GM21515 (cell line): ENCODE measurements around the gene ADAMTS19.

ENCODE experiments used
- ATAC-seq: cut with Tn5 transposase; IDR thresholded peaks from one replicate; pipeline ENCODE4 v1.9.1; 2021; ENCODE audit not compliant: unreplicated experiment

Gene ADAMTS19

DNA sequence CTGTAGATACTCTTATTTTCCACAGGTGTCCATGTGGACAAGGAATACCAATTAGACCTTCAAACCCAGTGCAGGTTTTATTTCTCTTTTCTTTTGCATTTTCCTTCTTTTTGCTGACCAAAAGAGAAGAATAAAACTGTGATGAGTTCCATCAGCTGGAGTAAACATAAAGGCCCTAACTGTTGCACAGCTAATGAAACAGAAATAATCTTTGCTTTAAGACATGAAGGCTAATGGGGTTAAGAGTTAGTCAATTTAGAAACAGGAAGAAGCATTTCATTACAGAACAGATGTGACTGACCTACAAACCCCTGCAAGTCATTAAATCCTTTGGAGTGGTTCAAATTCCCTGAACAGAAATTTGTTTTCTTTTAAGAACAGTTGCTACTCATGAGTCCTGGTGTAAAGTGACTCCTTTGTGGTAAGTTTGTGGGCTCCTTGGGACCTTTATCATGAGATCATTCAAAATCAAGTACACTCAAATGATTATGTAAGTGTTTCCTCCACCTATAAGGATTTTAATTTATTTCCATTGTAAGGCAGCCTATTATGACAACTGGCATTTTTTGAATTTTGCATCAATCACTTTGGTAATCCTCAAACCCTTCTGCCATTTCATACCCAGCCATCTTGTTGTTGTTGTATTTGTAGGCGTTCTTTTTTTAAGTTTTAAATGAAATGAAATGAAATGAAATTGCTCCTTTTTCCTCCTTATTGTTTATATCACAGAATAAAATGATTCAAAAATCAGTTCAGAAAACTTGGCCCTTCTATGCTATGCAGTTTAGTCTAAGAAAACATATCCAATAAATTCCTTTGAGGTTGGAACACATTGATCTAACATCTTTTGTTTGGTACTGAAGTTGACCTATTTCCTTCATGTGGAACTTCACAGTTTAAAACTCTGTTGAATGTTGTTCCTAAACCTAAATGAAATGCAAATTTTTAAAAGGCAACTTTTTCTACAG is 289.1 kb downstream of the ADAMTS19 start:
- no peak for ATAC-seq

DNA sequence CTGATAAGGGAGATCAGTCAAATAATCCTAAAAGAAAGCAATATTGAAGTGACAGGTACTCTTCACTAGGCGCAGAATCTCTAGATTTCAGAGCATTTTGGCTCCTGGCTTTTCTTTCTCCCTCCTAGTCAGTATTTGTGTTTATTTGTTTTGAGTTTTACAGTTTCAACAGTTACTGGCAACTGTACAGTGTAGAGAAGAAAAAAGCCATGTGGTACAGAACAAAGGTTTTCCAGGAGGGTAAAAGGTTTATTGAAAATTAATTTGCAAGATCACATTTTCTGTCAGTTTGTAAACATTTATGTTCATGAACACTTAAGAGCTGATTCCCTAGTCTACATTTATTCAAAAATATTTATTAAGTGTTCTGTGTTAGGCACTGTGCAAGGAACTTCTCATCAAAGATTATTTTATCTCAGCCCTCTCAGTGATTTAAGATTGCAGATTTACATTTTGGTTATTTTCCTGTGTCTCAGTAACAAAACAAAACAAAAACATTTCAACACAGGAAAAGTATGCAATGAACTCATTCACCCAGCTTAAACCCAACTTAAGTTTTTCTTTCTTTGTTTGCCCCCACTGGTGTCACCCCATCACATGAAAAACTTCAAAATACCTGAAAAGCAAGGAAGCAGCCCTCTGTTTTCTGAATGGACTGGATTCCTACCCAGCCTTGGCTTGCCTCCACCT is 300.7 kb downstream of the ADAMTS19 start:
- no peak for ATAC-seq

DNA sequence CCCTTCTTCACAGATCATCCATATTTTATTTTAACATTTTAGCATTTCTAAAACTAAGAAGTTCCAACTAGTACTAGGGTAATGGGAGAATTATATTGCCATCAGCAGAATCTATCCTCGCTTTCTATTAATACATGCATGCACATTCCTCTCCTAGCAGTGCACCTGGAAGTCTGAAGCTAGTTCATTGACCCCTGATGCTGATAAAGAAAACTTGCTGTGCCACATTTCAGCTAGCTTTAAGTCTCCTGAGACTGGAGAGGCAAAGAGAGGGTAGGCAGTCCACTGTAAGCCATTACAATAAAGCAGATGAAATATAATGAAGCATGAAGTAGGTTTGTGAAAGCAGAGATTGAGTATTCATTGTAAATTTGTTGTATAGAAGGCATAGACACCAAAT is 303.6 kb downstream of the ADAMTS19 start:
- ATAC-seq = no peak

DNA sequence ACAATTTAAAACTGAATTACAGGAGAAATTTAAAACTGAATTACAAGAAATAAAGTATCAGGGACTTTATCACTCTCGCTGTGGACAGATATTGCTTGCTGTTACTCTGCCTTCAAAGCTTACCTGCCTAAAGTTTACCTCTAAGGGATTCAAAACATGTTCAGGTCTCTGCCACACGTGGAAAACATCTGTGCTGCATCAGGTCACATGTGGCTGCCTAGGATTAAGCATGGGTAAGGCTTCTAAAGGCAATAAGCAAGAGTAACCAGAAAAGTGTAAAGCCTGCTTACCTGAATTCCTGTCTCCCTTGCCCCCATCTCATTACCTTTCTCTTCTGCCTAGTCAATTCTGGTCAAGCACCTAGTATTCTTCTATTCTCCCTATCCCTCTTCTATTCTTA is 306.7 kb downstream of the ADAMTS19 start:
- ATAC-seq = no peak

DNA sequence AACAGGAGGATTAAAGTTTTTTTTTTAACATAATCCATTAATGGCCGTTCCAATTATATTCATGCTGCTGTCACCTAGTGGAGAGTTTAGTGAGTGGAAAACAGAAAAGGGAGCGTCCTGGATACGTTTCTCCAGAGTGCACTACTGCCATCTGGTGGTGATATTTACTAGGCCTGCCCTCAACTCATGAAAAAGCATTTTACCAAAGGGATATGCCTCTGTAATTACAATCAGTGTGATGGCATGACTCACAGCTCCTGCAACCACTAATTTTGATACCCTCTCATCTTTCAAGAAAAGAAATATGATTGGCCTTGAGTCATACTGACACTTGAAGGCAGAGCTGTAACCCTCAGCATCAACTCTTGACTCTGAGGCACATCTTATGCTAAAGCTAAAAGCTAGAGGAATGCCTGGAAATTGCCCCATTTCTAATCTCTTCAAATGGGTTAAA is 307.9 kb downstream of the ADAMTS19 start:
- ATAC-seq = peak; percentile 89

DNA sequence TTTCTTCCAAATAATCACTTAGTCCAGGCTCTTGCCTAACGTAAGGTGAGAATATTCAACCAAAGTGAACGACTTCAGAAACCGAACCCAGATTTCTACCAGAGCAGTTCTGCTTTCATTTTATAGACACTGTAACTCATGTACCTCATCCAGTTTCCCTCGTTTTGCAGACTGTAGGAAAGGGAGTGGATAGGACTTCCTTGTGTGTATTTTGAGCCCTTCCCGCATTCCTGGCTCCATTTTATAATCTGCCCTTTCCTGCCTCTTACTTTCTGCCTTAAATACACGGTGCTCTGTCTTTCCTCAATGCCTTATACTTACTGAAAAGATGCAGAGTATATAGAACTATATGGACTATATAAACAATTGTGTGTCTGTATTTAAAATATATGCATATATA is 308.6 kb downstream of the ADAMTS19 start:
- no peak for ATAC-seq

DNA sequence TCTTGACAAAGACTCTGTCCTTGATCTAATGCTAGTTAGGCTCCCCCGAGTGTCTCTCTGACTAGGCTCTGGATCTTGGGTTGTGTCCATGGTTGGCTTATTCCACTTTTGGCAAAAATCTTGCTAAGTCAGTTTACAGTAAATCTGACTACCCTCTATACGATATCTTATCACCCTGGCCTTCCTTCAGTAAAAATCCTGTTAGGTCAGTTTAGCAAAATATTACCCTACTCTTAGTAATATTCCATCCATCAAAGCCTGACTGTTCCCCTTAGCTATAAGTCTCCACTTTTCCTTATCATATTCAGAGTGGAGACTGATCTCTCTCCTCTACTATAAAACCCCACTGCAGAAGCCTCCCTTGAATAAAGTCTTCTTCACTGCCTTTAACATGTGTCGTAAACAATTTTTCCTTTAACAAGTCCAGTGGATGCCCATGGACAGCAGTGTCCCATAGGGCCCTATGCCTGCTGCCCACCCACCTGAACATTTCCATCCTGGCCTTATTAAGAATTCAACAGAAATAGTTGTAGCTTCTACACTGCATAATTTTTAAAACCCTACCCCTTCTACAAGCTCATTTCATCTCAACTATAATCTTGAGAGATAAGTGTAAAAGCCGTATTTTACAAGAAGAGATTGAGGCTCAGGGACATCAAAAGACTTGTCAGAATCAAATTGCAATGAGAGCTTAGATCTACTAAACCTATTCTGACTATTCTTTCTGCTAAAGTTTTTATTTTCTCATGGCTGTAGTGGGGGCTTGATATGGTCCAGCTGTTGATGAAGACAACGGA is 310.1 kb downstream of the ADAMTS19 start:
- ATAC-seq = no peak

DNA sequence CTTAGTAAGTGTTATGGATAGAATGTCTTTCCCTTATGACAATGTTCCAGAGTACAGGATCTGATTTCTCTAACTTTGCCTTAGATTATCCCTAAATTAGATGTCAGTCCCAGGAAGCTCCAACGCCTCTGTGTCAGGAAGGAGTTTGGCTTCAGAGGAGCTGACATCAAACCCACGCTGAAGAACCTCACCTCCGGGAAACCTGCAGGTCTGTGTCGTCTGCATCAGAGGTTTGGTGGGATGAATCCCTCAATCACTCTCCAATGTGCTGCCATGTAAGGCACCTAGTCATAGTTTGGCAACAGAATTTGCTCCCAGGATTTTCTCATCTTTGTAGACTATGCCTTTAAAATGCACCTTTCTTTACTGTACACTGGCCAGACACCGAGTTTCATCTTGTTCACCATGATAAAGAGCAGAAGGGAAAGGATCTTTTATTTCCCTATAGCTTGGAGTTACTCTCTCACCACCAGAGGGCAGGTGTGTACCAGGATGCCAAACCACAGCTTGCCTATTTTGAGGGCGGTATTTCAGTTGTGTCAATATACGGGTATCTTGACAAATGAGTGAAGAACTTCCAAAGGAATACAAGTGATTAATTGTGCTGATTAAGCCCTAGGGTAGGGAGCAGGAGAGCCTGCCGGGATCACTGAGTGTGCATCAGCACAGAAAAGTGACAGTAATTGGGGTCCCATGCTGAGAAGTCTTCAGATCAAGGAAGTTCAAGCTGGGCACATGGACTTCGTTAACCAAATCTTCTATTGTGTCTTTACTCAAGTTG is 311.1 kb downstream of the ADAMTS19 start:
- ATAC-seq = peak; percentile 67

DNA sequence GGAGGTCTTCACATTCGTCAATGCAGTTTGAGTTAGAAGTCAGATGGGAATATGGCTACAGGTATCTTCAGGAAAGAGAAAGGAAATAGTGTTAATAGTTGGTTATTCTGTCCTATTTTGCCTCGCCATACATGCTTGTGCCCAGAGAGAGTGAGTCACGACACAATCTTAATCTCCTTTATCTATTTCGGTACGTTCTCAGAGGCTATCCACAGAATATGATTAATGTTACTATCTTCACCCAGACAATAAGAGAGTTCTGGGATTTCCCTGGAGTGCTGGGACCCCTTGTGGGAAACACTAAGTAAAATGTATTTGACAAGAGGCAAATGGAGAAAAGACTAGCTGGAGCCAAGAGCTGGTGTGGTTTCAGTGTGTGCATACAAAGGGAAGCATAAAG is 313.3 kb downstream of the ADAMTS19 start:
- no peak for ATAC-seq

DNA sequence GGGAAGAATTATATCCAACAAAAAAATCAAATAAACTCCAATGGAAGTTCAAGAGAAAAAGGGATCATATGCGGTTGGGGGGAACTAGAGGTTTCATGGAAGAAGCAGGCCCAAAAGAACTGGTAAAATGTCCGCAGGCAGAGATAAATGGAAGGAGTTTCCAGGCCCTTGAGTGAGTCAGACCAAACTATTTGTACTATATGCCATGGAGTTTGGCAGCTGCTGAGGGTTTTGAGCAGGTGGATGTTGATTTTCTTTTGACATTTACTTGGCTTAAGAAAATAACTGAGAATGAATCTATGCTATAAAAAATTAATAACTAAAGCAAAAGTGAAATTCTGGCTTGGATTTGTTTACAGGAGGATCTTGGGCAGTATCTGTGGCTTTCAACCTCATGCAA is 321.5 kb downstream of the ADAMTS19 start:
- ATAC-seq = no peak
